Heart right ventricle (tissue), 16 donors: ENCODE results near the gene YEATS2. TPM values are rescaled to one million over a fixed set of nuclear protein-coding genes. Genes with fewer than 3 reads are reported as not detected.
A peak's percentile ranks its signal among the peaks of the same experiment; 100 is the strongest.

ENCODE experiments used
- ATAC-seq, 8 donors: fragments of 200-7000 bp; cut with Tn5 transposase; one replicate each; pipeline ENCODE4 v1.9.1; 2020; ENCODE audit warnings: mild to moderate bottlenecking in 8 of 8, moderate library complexity in 8 of 8, moderate number of reproducible peaks in 1 of 8
- DNase-seq, 2 donors: peaks; one replicate each; pipeline ENCODE4 v3.0.0-alpha.2; 2020
- H3K27ac ChIP-seq, 10 donors: fragments of 200-600 bp; sonication (generic) in 2 of 10; one replicate each; pipeline versions ENCODE4 v1.5.0 to v1.8.0; 2020 to 2022; ENCODE audit warnings: mild to moderate bottlenecking in 3 of 10
- H3K27me3 ChIP-seq, 7 donors: fragments of 200-600 bp; one replicate each; pipeline ENCODE4 v1.8.0; 2021 to 2022; ENCODE audit warnings: mild to moderate bottlenecking in 2 of 7
- H3K36me3 ChIP-seq, 9 donors: fragments of 200-600 bp; sonication (generic) in 1 of 9; one replicate each; pipeline versions ENCODE4 v1.5.0 to v1.8.0; 2020 to 2022; ENCODE audit warnings: mild to moderate bottlenecking in 2 of 9
- H3K4me1 ChIP-seq, 9 donors: fragments of 200-600 bp; sonication (generic) in 1 of 9; one replicate each; pipeline versions ENCODE4 v1.5.0 to v1.8.0; 2020 to 2022; ENCODE audit warnings: mild to moderate bottlenecking in 4 of 9
- H3K4me3 ChIP-seq, 10 donors: fragments of 200-600 bp; sonication (generic) in 2 of 10; one replicate each; pipeline versions ENCODE4 v1.5.0 to v1.8.0; 2020 to 2022; ENCODE audit warnings: mild to moderate bottlenecking in 7 of 10, moderate library complexity in 2 of 10
- H3K9me3 ChIP-seq, 11 donors: fragments of 200-600 bp in 10 of 11; sonication (generic) in 2 of 11; one replicate each; pipeline versions ENCODE4 v1.5.0 to v1.8.0; 2013 to 2022; ENCODE audit warnings: mild to moderate bottlenecking in 2 of 11, control low read depth in 1 of 11, moderate library complexity in 1 of 11
- CTCF ChIP-seq, 9 donors: fragments of 200-600 bp; sonication (generic) in 2 of 9; IDR thresholded peaks; one replicate each; pipeline versions ENCODE4 v1.5.0 to v1.8.0; 2021 to 2022; ENCODE audit warnings: antibody characterized with exemption in 9 of 9, mild to moderate bottlenecking in 5 of 9, moderate library complexity in 1 of 9
- WGBS, 2 donors: extraction: QIAGEN DNeasy Blood & Tissue Kit; methylation state at CpG; one replicate each; pipeline ENCODE4 v1.1.7; 2013; ENCODE audit warnings: inconsistent platforms in 1 of 2; 5-methylcytosine and 5-hydroxymethylcytosine counted together
- intact Hi-C, 10 donors: fragments of 100-400 bp; cut with DNase I; formaldehyde crosslinking; loops; one replicate each; pipeline versions ENCODE4 v1.11.1 to v1.14.2; 2022
- polyA plus RNA-seq, 2 donors: library from polyadenylated mRNA; stranded (reverse); fragments of 200-250 nt; gene quantifications; one replicate each; pipeline ENCODE4 v1.2.3, GENCODE V29; 2013
- total RNA-seq, 10 donors: library from RNA; stranded (reverse); fragmentation: NEBNext Ultra II Directional in 3 of 10; extraction: Animal tissue kit (Norgen Biotek cat#: 25700) in 3 of 10; gene quantifications; one replicate each; pipeline versions ENCODE4 v1.2.1 to v1.2.4, GENCODE V29; 2021 to 2023
- donor health status: Arrhythmogenic right ventricular cardiomyopathy.
- donor health status: ischemic (EF 13 %, LVEDD 7.1; RV severe dilation, severe dysfunction).
- donor health status: healthy with polysubstance abuse.
- donor health status: DM: no; HTN: yes; CAD: no.
- donor health status: DM: no; HTN: no; CAD: no.
- donor health status: ischemic (EF 25% LVEDD 6.9; RV normal size, moderate dysfunction).
- donor health status: ischemic (EF 25% LVEDD 5.7; RV mildly dilated, moderate dysfunction).
- donor health status: healthy.
- donor health status: DM: yes; HTN: yes; CAD: no.
- donor health status: Ischemic cardiomyopathy.
- donor health status: ischemic (EF 35%, LVEDD 5.7; RV mildly dilated, moderate dysfunction).
- donor health status: nonischemic (EF 11% LVEDD 7.7; RV severe dilation, severe dysfunction).
- donor health status: DM: yes; HTN: yes; CAD: no.
- donor health status: PGD.
- donor health status: ischemic (EF 29% LVEDD 5.4; RV normal size, mild dysfunction).
- donor health status: nonischemic (EF 23%, LVEDD 6.1; RV moderate dilation, normal function).

Gene YEATS2
- total and polyA plus RNA-seq, 12 donors, result 4.6 to 22.2 (median 10.1) TPM

GRCh38 chr3:183801601-183802000, 104.0 kb downstream of the YEATS2 start:
- Histone ChIP-seq H3K9me3 (no peaks in the 10 kb centered on the region), H3K4me3 (no peak overlapping the region), H3K27ac (no peak overlapping the region), H3K36me3 (peaks cover 0 to 98% (median 67%) of the 10 kb centered on the region in 9 donors), H3K27me3 (no peaks in the 10 kb centered on the region), H3K4me1 (peaks cover 0 to 9% (median 0%) of the 10 kb centered on the region in 9 donors)
- intact Hi-C loops, result no loop called here
- no peak for ATAC-seq
- DNase-seq, result no peak
- TF ChIP-seq CTCF (IDR thresholded peaks at IDR 0.05), result no peak
- WGBS, 2 donors, result 85 to 94% methylated on average over 5 of the region's 5 CpGs

GRCh38 chr3:183802989-183803388, 105.4 kb downstream of the YEATS2 start:
- Histone ChIP-seq H3K27me3 (no peaks in the 10 kb centered on the region), H3K4me3 (no peak overlapping the region), H3K27ac (no peak overlapping the region), H3K36me3 (peaks cover 0 to 100% (median 73%) of the 10 kb centered on the region in 9 donors), H3K4me1 (peaks cover 0 to 9% (median 0%) of the 10 kb centered on the region in 9 donors), H3K9me3 (no peaks in the 10 kb centered on the region)
- DNase-seq (no peak), ATAC-seq (peak in 1 of 8 donors; percentile 28)
- WGBS, 2 donors, result 60 to 72% methylated on average over 6 of the region's 6 CpGs
- intact Hi-C loops, result no loop called here
- TF ChIP-seq CTCF (IDR thresholded peaks at IDR 0.05), result no peak

GRCh38 chr3:183807209-183807728, 109.7 kb downstream of the YEATS2 start:
- ATAC-seq (no peak), DNase-seq (no peak)
- 88 to 91% methylated on average over 12 of the region's 12 CpGs for WGBS, 2 donors
- H3K27ac ChIP-seq, result no peak overlapping the region
- no peak for TF ChIP-seq CTCF (IDR thresholded peaks at IDR 0.05)
- no peaks in the 10 kb centered on the region for H3K27me3 ChIP-seq
- intact Hi-C loops, result no loop called here
- H3K36me3 ChIP-seq, result peaks cover 0 to 100% (median 70%) of the 10 kb centered on the region in 9 donors
- H3K9me3 ChIP-seq, result no peaks in the 10 kb centered on the region
- no peak overlapping the region for H3K4me3 ChIP-seq
- H3K4me1 ChIP-seq, result peaks cover 0 to 3% (median 0%) of the 10 kb centered on the region in 9 donors

- TF ChIP-seq CTCF (IDR thresholded peaks at IDR 0.05), result no peak
- H3K36me3 ChIP-seq, result peaks cover 0 to 100% (median 70%) of the 10 kb centered on the region in 9 donors
- no peaks in the 10 kb centered on the region for H3K9me3 ChIP-seq
- no peak overlapping the region for H3K27ac ChIP-seq
- intact Hi-C loops, result no loop called here
- DNase-seq, result no peak
- WGBS, 2 donors, result 94 to 97% methylated on average over 12 of the region's 12 CpGs
- no peak for ATAC-seq
- H3K4me3 ChIP-seq, result no peak overlapping the region
- H3K4me1 ChIP-seq, result peaks cover 0 to 3% (median 0%) of the 10 kb centered on the region in 9 donors
- no peaks in the 10 kb centered on the region for H3K27me3 ChIP-seq
These were observed 110.3 kb downstream of the YEATS2 start for GRCh38 chr3:183807881-183808280.
